Gastrocnemius medialis (tissue), 4 donors: ENCODE data around the gene TRIM4. TPM values are rescaled to one million over a fixed set of nuclear protein-coding genes. Genes with fewer than 3 reads are reported as not detected.
"Not testable (repeated sequence)": the region's sequence is repeated elsewhere in the genome, so short reads cannot be mapped to it uniquely, and the experiment has no call there.

Source experiments
- ATAC-seq, 2 donors: fragments of 150-250 bp; one replicate each; pipeline ENCODE4 v1.9.1; 2016
- DNase-seq, 2 donors: peaks; one replicate each; pipeline ENCODE4 v3.0.0-alpha.2; 2019
- H3K27ac ChIP-seq, 4 donors: fragments of 200-600 bp; sonication (generic); 1 replicate in 1 of 4; 2 replicates in 3 of 4; pipeline ENCODE4 v1.5.1; 2016 to 2018; ENCODE audit warnings: mild to moderate bottlenecking in 2 of 4, moderate library complexity in 1 of 4
- H3K27me3 ChIP-seq, 3 donors: fragments of 200-600 bp; sonication (generic) in 2 of 3; 1 replicate in 1 of 3; 2 replicates in 2 of 3; pipeline versions ENCODE4 v1.5.1 to v1.6.0; 2016 to 2019; ENCODE audit warnings: mild to moderate bottlenecking in 1 of 3, moderate library complexity in 1 of 3
- H3K36me3 ChIP-seq, 2 donors: fragments of 200-600 bp; sonication (generic) in 1 of 2; one replicate each; pipeline ENCODE4 v1.5.1; 2017 to 2018
- H3K4me1 ChIP-seq, 2 donors: fragments of 200-600 bp; sonication (generic) in 1 of 2; one replicate each; pipeline ENCODE4 v1.5.1; 2016 to 2017; ENCODE audit warnings: mild to moderate bottlenecking in 2 of 2
- H3K4me3 ChIP-seq, 4 donors: fragments of 200-600 bp; sonication (generic) in 3 of 4; 1 replicate in 1 of 4; 2 replicates in 3 of 4; pipeline ENCODE4 v1.5.1; 2016 to 2019; ENCODE audit warnings: mild to moderate bottlenecking in 2 of 4
- H3K9me3 ChIP-seq, 3 donors: fragments of 200-600 bp; sonication (generic) in 2 of 3; 1 replicate in 1 of 3; 2 replicates in 2 of 3; pipeline ENCODE4 v1.5.1; 2016 to 2019
- POLR2A ChIP-seq, 2 donors: fragments of 450-650 bp; IDR thresholded peaks; one replicate each; pipeline ENCODE4 v1.6.1; 2017; ENCODE audit warnings: antibody characterized with exemption in 2 of 2, mild to moderate bottlenecking in 2 of 2, moderate library complexity in 2 of 2
- in situ Hi-C, 4 donors: fragments of 200-750 bp; cut with MboI; loops; one replicate each; pipeline versions ENCODE4 v1.15.0 to v1.8.0; 2017; ENCODE audit warnings: low sequenced_read_pairs in 4 of 4
- intact Hi-C: fragments of 100-400 bp; cut with DNase I; formaldehyde crosslinking; loops from one replicate; pipeline ENCODE4 v1.15.1; 2023; ENCODE audit warnings: low total_unique reads
- total RNA-seq, 4 donors: library from RNA; depleted of rRNA; stranded (reverse); fragments of >200 nt; gene quantifications; one replicate each; pipeline versions ENCODE4 v1.1.0 to v1.2.3, GENCODE V29; 2016
- TF ChIP-seq, protein P1 (sequence below), 5 experiments: fragments of 450-650 bp in 3 of 5; fragments of 200-600 bp in 2 of 5; sonication (generic) in 2 of 5; IDR thresholded peaks in 4 of 5; conservative IDR thresholded peaks in 1 of 5; 1 replicate in 4 of 5; 2 replicates in 1 of 5; pipeline ENCODE4 v1.5.1; 2016 to 2019; ENCODE audit warnings: antibody characterized with exemption in 5 of 5, mild to moderate bottlenecking in 3 of 5, moderate library complexity in 3 of 5

The TRIM4 gene, protein sequence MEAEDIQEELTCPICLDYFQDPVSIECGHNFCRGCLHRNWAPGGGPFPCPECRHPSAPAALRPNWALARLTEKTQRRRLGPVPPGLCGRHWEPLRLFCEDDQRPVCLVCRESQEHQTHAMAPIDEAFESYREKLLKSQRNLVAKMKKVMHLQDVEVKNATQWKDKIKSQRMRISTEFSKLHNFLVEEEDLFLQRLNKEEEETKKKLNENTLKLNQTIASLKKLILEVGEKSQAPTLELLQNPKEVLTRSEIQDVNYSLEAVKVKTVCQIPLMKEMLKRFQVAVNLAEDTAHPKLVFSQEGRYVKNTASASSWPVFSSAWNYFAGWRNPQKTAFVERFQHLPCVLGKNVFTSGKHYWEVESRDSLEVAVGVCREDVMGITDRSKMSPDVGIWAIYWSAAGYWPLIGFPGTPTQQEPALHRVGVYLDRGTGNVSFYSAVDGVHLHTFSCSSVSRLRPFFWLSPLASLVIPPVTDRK
- 10 to 100 TPM in 1 of 4 donors, 1 to 10 TPM in 3; 6.4 to 10.5 (median 7.7) TPM for total RNA-seq

DNA sequence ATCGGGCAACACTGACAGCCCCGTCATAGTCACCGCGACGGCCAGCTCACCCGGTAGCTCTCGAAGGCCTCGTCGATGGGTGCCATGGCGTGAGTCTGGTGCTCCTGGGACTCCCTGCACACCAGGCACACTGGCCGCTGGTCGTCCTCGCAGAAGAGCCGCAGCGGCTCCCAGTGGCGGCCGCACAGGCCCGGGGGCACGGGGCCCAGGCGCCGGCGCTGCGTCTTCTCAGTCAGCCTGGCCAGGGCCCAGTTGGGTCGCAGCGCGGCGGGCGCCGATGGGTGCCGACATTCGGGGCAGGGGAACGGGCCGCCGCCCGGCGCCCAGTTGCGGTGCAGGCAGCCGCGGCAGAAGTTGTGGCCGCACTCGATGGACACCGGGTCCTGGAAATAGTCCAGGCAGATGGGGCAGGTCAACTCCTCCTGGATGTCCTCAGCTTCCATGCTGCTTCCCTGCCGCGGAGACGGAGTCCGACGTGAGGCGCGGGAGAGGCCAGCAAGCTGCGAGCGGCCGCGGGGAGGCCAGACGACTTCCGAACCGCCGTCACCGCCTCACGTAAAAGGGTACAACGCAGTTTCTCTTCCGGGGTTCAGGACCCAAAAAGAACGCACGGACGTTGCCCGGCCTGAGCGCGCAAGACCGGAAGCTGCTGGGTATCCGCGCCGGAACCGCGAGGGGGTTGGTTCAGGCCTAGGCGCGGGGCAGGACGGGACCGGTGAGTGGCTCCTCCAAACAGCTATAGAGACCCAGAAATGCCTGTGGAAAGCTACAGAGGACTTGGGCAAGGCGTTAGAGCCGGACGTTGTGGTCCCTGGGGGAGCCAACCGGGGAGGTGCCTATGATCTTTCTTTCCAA lies at the start of gene TRIM4:
Gene TRIM4 (minus strand): TSS at position 572 of the 855 bp plus-strand sequence. CDS start 129 bp downstream, at position 443.
- intact Hi-C loops (loop anchor here (1.0 kb wide), 1 partner anchor 303 kb away; the partner anchor contains the start of gene ZSCAN25), in situ Hi-C loops (loop anchor here in 2 of 4 donors (10.0 kb wide), 1 partner anchor 76 kb away; no protein-coding TSS in a partner anchor)
- peak within 1 kb of the TSS; percentile 85 to 95 (median 93) for H3K27ac ChIP-seq

DNA sequence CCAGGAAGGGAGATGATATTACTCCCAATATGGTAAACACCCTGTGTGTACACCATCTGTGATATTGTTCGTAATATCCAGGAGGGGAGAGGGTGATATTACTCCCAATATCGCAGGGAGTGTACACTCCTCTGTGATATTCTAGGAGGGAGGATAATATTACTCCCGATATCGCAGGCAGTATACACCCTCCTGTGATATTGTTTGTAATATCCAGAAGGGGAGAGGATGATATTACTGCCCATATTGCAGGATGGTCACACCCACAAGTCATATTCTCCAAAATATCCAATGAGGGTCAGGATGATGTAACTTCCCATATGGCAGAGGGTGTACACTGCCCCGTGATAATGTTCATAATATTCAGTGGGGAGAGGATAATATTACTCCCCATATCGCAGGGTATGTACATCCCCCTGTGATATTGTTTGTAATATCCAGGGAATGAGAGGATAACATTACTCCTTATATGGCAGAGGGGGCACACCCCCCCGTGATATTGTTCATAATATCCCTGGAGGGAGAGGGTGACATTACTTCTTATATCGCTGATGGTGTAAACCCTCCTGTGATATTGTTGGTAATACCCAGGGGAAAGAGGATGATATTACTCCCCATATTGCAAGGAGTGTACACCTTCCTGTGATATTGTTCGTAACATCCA lies 39.4 kb upstream of the TRIM4 start:
- Histone ChIP-seq H3K27me3 (peaks cover 7 to 44% (median 11%) of the 10 kb centered on the region in 3 donors), H3K27ac (no peak overlapping the region), H3K4me3 (no peak overlapping the region), H3K4me1 (no peaks in the 10 kb centered on the region), H3K9me3 (no peaks in the 10 kb centered on the region), H3K36me3 (no peaks in the 10 kb centered on the region)
- intact Hi-C loops: no loop called here
- TF ChIP-seq, protein P1, sequence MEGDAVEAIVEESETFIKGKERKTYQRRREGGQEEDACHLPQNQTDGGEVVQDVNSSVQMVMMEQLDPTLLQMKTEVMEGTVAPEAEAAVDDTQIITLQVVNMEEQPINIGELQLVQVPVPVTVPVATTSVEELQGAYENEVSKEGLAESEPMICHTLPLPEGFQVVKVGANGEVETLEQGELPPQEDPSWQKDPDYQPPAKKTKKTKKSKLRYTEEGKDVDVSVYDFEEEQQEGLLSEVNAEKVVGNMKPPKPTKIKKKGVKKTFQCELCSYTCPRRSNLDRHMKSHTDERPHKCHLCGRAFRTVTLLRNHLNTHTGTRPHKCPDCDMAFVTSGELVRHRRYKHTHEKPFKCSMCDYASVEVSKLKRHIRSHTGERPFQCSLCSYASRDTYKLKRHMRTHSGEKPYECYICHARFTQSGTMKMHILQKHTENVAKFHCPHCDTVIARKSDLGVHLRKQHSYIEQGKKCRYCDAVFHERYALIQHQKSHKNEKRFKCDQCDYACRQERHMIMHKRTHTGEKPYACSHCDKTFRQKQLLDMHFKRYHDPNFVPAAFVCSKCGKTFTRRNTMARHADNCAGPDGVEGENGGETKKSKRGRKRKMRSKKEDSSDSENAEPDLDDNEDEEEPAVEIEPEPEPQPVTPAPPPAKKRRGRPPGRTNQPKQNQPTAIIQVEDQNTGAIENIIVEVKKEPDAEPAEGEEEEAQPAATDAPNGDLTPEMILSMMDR (IDR thresholded peaks at IDR 0.05 in 4 of 5, conservative IDR thresholded peaks at IDR 0.05 in 1 of 5): no peak
- TF ChIP-seq POLR2A (IDR thresholded peaks at IDR 0.05): no peak
- no peak for ATAC-seq
- in situ Hi-C loops: no loop called here
- DNase-seq: no peak

More for the DNA sequence above, at the start of gene TRIM4:
- H3K4me1 ChIP-seq: peaks cover 34 to 39% of the 10 kb centered on the region in 2 donors
- peaks cover 0 to 27% of the 10 kb centered on the region in 2 donors for H3K36me3 ChIP-seq
- H3K27me3 ChIP-seq: no peaks in the 10 kb centered on the region
- ATAC-seq: peak; percentile 96
- TF ChIP-seq, protein P1 (IDR thresholded peaks at IDR 0.05 in 4 of 5, conservative IDR thresholded peaks at IDR 0.05 in 1 of 5): peak; percentile 23 to 52 (median 34)
- TF ChIP-seq POLR2A (IDR thresholded peaks at IDR 0.05): peak; percentile 82 to 85
- peak within 1 kb of the TSS; percentile 63 to 95 (median 86) for H3K4me3 ChIP-seq
- peak; percentile 89 to 91 for DNase-seq
- H3K9me3 ChIP-seq: no peaks in the 10 kb centered on the region

DNA sequence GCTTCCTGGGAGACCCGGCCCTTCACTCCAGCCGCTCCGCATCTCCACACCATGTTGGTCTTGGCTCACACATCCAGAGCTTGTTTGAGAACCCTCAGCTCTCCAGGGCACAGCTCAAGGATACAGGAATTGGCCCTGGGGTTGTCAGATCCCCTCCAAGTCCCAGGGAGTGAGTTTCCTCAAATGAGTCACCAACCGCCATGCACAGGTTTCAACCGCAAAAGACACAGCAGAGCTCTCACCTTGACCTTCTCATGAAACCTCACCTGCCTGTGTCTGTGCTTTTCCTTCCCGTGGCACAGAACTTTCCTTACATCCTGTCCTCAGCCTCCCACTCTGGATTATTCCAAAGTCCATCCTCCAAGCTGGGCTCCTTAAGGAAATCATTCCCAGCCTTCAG lies 35.9 kb upstream of the TRIM4 start:
- Histone ChIP-seq H3K4me3 (no peak overlapping the region), H3K9me3 (no peaks in the 10 kb centered on the region), H3K4me1 (no peaks in the 10 kb centered on the region), H3K27me3 (peaks cover 0 to 18% (median 4%) of the 10 kb centered on the region in 3 donors), H3K27ac (no peak overlapping the region), H3K36me3 (no peaks in the 10 kb centered on the region)
- no peak for TF ChIP-seq POLR2A (IDR thresholded peaks at IDR 0.05)
- TF ChIP-seq, protein P1 (IDR thresholded peaks at IDR 0.05 in 4 of 5, conservative IDR thresholded peaks at IDR 0.05 in 1 of 5): no peak
- no peak for ATAC-seq
- DNase-seq: no peak
- in situ Hi-C loops: no loop called here
- intact Hi-C loops: no loop called here

DNA sequence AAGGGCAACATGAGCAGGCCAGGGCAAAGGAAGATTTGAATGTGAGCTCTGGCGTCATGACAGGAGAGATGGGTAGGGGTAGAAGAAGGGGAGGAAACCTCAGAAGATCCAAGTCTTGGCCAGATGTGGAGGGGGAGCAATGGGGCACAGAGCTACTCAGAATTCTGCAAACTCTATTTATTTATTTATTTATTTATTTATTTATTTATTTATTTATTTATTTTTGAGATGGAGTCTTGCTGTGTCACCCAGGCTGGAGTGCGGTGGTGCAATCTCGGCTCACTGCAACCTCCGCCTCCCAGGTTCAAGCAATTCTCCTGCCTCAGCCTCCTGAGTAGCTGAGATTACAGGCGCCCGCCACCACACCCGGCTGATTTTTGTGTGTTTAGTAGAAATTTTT lies 35.3 kb upstream of the TRIM4 start:
- in situ Hi-C loops, H3K4me3 ChIP-seq, intact Hi-C loops, H3K9me3 ChIP-seq, H3K36me3 ChIP-seq, H3K4me1 ChIP-seq, ATAC-seq, DNase-seq, H3K27ac ChIP-seq: not testable (repeated sequence)
- peaks cover 0 to 11% (median 4%) of the 10 kb centered on the region in 3 donors for H3K27me3 ChIP-seq
